ENCODE results near the gene STRN3.
"Not testable (repeated sequence)": the region's sequence is repeated elsewhere in the genome, so short reads cannot be mapped to it uniquely, and the experiment has no call there.

STRN3 gene

GRCh38 chr14:31000629-31001338, 25.4 kb downstream of the STRN3 start:
- DNase-seq (ENCODE audit: low spot score), result no peak

- DNase-seq (ENCODE audit: low spot score), result no peak
Measured at GRCh38 chr14:30999038-30999773, 27.0 kb downstream of the STRN3 start.

GRCh38 chr14:30998100-30998706, 28.0 kb downstream of the STRN3 start:
- no peak for DNase-seq (ENCODE audit: low spot score)

- no peak for DNase-seq (ENCODE audit: low spot score)
Measured at GRCh38 chr14:30996892-30997659, 29.1 kb downstream of the STRN3 start.

- DNase-seq (ENCODE audit: low spot score), result no peak
Measured at GRCh38 chr14:30995689-30996088, 30.5 kb downstream of the STRN3 start.

GRCh38 chr14:30994681-30995620, 31.2 kb downstream of the STRN3 start:
- no peak for DNase-seq (ENCODE audit: low spot score)

- no peak for DNase-seq (ENCODE audit: low spot score)
Measured at GRCh38 chr14:30993071-30993470, 33.1 kb downstream of the STRN3 start.

- DNase-seq (ENCODE audit: low spot score), result no peak
Measured at GRCh38 chr14:30991408-30991807, 34.8 kb downstream of the STRN3 start.

GRCh38 chr14:30990770-30991169, 35.4 kb downstream of the STRN3 start:
- DNase-seq (ENCODE audit: low spot score), result no peak

- no peak for DNase-seq (ENCODE audit: low spot score)
Measured at GRCh38 chr14:30988509-30988908, 37.7 kb downstream of the STRN3 start.

GRCh38 chr14:30985796-30986195, 40.4 kb downstream of the STRN3 start:
- DNase-seq (ENCODE audit: low spot score), result no peak

GRCh38 chr14:30983858-30984257, 42.3 kb downstream of the STRN3 start:
- no peak for DNase-seq (ENCODE audit: low spot score)

- no peak for DNase-seq (ENCODE audit: low spot score)
Measured at GRCh38 chr14:30982533-30982932, 43.6 kb downstream of the STRN3 start.

- DNase-seq (ENCODE audit: low spot score), result no peak
Measured at GRCh38 chr14:30980980-30981379, 45.2 kb downstream of the STRN3 start.

- DNase-seq (ENCODE audit: low spot score), result peak; percentile 78
Measured at GRCh38 chr14:30980106-30980704, 46.0 kb downstream of the STRN3 start.

GRCh38 chr14:30977752-30978151, 48.4 kb downstream of the STRN3 start:
- no peak for DNase-seq (ENCODE audit: low spot score)

- no peak for DNase-seq (ENCODE audit: low spot score)
Measured at GRCh38 chr14:30974628-30975027, 51.6 kb downstream of the STRN3 start.

- no peak for DNase-seq (ENCODE audit: low spot score)
Measured at GRCh38 chr14:30972882-30973582, 53.1 kb downstream of the STRN3 start.

GRCh38 chr14:30972036-30972732, 54.0 kb downstream of the STRN3 start:
- DNase-seq (ENCODE audit: low spot score), result not testable (repeated sequence)

GRCh38 chr14:30971586-30971985, 54.6 kb downstream of the STRN3 start:
- DNase-seq (ENCODE audit: low spot score), result no peak
